HG02970 (cell line): ENCODE data around the gene APOL5.
"Not testable (repeated sequence)": the region's sequence is repeated elsewhere in the genome, so short reads cannot be mapped to it uniquely, and the experiment has no call there.

ENCODE experiments used
- ATAC-seq: cut with Tn5 transposase; IDR thresholded peaks from one replicate; pipeline ENCODE4 v1.9.1; 2021; ENCODE audit warnings: mild to moderate bottlenecking, moderate library complexity, moderate number of reproducible peaks; ENCODE audit not compliant: unreplicated experiment, low FRiP score

Gene APOL5

DNA sequence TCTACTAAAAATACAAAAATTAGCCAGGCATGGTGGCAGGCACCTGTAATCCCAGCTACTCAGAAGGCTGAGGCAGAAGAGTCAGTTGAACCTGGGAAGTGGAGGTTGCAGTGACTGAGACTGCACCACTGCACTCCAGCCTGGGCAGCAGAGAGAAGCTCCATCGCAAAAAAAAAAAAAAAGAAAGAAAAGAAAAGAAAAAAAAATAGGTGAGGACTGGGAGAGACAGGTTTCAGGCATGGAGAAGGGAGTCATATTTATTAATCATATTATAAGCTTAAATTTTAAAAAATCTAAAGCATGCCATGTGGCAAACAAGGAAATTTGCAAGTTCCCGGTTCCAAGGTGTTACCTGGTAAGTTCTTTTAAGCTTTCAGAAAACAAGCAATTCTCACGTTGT is at the start of gene APOL5:
Gene APOL5 (plus strand): TSS at position 301 of the 400 bp plus-strand sequence. CDS start 0 bp downstream, at position 301.
- ATAC-seq = no peak

DNA sequence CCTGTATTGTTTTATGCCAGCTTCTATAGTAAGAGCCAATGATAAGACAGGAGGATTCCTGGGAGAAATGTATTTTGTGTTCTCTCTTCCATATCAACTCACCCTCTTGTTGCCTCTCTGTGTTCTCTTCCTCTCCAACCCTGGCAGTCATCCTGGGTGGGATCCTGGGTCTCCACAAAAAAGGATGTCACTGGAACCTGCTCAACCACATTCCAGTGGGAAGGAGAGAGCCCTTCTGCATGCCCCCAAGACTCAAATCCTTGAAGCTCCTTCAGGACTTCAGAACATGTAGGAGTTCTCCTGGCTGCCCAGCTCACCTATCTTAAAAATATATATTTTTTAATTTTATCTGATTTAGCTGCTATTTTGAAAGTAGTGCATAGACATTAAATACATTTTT is 43.3 kb upstream of the APOL5 start:
- ATAC-seq = no peak

- not testable (repeated sequence) for ATAC-seq
These were observed 41.6 kb upstream of the APOL5 start for GRCh38 chr22:35676065-35676464.

GRCh38 chr22:35677460-35678187 is 40.0 kb upstream of the APOL5 start:
- no peak for ATAC-seq

GRCh38 chr22:35678836-35679235 is 38.8 kb upstream of the APOL5 start:
- ATAC-seq = no peak

DNA sequence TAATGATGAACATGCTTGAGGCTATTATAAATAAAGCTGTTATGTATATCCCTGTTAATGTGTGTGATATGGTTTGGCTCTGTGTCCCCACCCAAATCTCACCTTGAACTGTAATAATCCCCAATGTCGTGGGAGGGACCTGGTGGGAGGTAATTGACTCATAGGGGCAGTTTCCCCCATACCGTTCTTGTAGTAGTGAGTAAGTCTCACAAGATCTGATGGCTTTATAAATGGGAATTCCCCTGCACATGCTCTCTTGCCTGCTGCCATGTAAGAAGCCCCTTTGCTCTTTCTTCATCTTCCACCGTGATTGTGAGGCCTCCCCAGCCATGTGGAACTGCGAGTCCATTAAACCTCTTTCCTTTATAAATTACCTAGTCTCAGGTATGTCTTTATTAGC is 38.2 kb upstream of the APOL5 start:
- not testable (repeated sequence) for ATAC-seq

DNA sequence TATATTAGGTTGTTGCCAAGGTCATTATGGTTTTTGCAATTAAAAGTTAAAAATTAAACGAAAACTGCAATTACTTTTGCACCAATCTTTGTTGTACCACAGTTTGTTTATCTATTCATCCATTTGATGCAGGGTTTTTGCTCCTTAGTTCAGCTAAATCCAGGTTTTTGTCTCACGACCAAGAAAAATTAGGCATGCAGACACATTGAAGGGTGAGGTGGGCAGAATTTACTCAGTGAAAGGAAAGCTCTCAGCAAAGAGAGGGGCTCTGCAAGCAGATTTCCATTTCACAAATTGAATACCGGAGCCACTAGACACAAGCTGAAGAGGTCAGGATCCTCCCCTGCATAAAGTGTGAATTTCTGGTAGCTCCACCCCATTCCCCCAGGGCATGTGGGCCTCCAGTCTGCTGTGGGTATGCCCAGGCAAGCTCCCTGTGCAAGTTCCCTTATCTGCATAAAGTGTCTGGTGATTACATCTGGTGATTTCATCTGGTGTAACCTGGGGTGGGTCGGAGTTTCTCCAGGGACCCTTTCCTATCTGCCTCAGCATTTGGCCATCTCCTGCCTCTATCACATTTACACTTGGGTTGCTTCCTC is 36.1 kb upstream of the APOL5 start:
- ATAC-seq = no peak

GRCh38 chr22:35683560-35683959 is 34.1 kb upstream of the APOL5 start:
- no peak for ATAC-seq

GRCh38 chr22:35684270-35684700 is 33.4 kb upstream of the APOL5 start:
- no peak for ATAC-seq

DNA sequence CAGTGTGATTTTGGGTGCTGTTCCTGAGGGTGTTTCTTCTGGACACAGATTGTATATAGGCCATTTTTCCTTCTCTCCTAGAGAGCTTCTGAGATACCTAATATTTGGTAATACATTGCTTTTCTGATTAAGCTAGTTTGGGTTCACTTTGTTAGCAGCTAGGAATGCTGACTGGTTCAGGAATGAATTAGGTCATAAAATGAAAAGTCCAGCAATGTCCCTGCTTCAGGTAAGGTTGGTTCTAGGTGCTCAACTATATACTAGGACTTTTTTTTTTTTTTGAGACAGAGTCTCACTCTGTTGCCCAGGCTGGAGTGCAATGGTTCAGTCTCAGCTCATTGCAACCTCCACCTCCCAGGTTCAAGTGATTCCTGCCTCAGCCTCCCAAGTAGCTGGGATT is 32.9 kb upstream of the APOL5 start:
- no peak for ATAC-seq

DNA sequence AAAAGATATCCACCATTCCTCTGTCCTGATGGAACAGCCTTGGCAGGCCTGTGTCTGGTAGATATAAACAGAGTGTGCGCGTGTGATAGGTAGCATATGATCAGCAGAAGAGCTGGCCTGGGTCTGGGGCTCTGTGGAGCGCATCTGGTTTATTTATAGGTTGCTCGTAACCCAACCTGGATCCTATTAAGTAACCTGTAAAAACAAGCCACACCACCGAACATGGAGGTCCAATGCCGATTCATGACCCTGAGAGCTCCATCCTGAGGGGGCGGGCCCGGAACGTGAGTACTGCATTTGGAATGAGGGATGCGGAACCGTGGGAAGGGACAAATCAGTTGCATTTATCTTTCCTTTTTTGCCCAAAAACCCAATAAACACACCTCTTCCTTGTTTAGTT is 31.9 kb upstream of the APOL5 start:
- no peak for ATAC-seq

DNA sequence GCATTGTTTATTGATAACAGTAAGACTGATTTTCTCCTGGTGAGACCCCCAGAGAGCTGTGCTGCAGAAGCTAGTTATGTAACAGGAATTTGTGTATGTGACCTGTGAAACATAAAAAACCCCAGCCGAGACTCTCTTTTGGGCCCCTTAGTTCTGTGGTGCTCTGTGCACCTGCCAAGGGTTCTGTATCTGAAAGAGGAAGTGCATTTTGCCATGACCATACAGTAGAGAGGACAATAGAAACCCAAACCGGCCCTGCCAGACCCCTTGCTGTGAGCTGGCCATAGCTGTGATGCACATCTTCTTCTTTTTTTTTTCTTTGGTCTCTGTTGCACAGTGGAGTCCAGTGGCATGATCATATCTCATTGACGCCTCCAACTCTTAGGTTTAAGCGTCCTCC is 31.4 kb upstream of the APOL5 start:
- no peak for ATAC-seq

DNA sequence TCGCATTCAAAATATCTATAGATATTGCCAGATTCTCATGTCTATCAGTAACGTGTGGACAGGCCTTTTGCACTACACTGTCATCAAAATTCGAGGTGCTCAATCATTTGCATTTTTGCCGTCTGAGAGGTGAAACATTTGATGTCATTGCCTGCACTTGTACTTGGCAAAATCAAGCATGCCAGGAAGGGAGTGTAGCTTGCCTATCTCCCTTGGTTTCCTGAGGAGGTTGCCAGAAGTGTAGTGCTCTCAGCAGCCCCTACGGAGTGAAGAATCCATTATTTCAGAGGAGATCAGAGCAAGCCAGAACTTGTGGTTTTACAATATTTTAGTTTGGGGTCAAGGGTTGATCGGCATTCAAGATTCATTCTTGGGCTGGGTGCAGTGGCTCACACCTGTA is 30.2 kb upstream of the APOL5 start:
- ATAC-seq = no peak

DNA sequence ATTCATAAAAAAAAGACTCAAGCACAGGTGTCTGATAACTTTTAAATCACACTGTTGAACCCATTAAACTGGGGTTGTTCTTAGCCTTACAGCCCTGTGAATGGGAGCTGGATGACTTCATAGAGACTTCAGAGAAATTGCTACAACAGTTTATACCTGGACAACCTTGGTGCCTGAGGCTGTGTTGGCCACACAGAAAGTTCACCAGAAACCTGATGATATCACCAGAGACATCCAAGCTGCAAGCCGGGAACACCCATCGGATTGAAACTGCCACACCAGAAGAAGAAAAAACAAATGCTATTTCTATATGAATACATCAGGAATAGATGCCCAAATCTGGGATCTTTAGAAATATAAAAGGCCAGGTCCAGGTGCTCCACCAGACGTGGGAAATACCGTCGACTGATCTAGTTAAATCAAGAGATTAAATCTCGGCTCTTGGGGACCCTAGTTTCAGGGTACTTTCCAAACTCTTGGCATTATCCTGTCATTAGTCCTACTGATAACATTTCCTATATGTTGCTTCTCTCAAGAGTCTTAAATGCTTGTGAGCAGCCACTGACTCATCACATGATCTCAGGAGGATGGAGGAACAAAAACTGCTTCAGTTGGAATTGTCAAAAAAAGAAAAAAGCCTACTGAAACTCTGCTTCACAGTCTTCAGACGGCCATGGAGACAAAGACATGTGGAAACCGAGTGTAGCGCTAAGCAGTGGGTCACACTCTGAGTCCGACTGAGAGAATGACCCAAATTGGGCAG is 28.6 kb upstream of the APOL5 start:
- ATAC-seq = no peak

DNA sequence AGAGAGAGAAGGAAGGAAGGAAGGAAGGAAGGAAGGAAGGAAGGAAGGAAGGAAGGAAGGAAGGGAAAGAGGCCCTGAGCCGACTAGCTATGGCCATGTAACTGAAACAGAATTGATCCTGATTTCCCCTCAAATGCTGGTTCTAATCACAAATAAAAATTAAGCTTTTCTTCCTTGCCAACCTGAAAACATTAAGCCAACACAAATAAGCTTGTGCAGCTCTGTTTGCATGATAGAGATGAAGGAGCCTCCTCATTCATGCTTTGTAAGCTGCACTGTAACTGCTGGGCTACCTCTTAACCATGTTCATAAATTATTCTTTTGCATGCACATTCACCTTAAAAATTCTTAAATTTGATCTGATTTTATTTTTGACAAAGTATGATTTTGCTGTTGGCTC is 27.7 kb upstream of the APOL5 start:
- ATAC-seq = no peak

DNA sequence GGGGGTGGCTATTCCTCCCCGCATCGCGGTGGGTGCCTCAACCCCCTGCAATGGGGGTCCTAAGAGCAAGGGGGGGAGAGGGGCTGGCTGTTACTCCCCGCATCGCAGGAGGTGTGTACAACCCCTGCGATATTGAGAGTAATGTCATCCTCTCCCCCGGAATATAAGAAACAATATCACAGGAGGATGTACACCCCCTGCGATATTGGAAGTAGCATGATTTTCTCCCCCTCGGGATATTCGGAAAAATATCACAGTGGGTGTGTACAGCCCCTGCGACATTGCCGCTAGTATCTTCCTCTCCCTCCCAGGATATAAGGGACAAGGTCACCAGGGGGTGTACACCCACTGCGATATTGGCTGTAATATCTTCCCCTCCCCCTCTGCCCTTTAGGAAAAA is 22.5 kb upstream of the APOL5 start:
- no peak for ATAC-seq

DNA sequence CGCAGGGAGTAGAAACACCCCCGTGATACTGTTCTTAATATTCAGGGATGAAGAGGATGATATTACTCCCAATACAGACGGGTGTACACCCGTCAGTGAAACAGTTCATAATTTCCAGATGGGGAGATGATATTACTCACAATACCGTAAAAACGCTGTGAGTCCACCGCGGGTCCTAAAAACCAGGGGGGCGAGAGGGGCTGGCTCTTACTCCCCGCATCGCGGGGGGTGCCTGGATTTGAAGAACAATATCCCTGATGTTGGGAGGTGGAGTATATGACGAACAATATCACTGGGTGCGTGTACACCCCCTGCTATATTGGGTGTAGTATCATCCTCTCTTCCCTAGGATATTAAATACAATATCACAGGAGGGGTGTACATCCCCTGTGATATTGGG is 20.5 kb upstream of the APOL5 start:
- ATAC-seq = no peak

DNA sequence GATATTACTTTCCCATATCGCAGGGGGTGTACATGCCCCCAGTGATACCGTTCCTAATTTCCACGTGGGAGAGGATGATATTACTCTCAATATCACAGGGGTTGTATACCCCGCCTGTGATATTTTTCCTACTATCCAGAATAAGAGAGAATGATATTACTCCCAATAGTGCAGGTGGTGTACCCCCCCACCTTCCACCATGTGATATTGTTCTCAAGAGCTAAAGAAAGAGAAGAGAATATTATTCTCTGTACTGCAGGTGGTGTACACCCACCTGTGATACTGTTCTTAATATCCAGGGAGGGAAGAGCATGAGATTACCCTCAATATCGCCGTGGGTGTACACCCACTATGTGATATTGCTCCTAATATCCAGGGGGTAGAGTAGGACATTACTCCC is 17.8 kb upstream of the APOL5 start:
- ATAC-seq = not testable (repeated sequence)

GRCh38 chr22:35703861-35704584 is 13.6 kb upstream of the APOL5 start:
- no peak for ATAC-seq

DNA sequence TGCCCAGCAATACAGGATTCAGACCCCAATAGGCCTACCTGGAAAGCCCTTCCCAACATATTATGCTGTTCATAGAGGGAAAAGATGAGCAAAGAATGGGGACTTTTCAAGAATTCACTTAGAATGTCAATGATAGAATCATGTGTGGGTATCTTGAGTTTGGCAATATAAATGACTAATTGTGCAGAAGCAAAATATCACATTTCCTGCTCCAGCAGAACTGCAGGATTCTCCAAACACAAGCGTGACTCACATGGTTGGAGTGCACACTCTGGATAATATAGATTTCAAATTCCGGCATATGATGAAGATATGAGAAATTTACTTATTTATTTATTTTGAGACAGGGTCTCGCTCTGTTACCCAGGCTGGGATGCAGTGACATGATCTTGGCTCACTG is 12.5 kb upstream of the APOL5 start:
- no peak for ATAC-seq

DNA sequence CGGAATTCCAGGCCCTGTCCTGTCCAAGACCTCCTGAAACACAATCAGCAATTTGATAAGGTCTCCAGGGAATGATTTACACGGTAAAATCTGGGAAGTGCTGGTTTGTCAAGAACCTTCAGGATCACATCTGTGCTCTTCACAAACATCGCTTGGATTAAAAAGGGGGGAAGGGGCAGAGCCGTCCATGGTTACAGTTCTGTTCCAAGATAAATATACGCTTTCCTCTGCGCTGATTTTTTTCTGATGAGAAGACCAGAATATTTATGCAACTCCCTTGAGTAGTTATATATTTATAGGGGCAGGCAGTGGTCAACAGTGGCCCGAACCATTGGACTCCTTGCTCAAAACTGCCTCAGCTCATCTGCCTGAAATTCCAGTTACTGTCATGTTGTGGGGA is 9.2 kb upstream of the APOL5 start:
- ATAC-seq = no peak
